GM19240 (cell line): ENCODE results near the gene ST6GALNAC6.

Experiments
- DNase-seq: peaks from one replicate; pipeline ENCODE4 v3.0.0; 2011; ENCODE audit warnings: low spot score; ENCODE audit not compliant: insufficient read length

ST6GALNAC6 gene

GRCh38 chr9:127835991-127836516 is 63.3 kb downstream of the ST6GALNAC6 start:
- DNase-seq, result no peak
